Activated CD4-positive, alpha-beta T cell treated with anti-CD3 and anti-CD28 coated beads for 1 hour (primary cell): ENCODE measurements around the gene CCR8.
"Not testable (repeated sequence)": the region's sequence is repeated elsewhere in the genome, so short reads cannot be mapped to it uniquely, and the experiment has no call there.

Experiments
- DNase-seq: peaks from one replicate; pipeline ENCODE4 v3.0.0-alpha.2; 2020

Gene CCR8

DNA sequence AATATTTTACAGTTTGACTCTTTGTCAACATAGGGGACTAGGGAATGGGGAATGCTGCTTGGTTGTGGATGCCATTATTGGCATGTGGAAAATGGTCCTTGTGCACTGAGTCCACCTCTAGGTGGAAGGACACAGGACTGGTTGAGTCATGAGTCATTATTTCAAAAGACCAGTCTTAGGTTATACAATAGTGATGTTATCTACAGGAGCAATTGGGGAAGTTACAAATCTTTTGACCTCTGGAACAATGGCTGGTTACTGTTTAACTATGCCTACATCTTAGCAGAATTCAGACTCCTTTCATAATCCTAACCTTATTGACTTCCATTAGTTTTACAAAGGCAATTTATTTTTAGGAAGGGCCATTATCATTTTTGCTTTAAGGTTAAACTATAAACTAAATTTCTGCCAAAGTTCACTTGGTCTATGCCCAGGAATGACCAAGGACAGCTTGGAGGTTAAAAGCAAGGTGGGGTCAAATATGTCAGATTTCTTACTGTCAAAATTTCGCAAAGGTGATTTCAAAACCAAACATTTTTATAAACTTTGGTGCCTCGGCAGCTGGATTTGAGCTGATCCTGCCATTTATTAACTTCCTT is 11.8 kb upstream of the CCR8 start:
- no peak for DNase-seq

DNA sequence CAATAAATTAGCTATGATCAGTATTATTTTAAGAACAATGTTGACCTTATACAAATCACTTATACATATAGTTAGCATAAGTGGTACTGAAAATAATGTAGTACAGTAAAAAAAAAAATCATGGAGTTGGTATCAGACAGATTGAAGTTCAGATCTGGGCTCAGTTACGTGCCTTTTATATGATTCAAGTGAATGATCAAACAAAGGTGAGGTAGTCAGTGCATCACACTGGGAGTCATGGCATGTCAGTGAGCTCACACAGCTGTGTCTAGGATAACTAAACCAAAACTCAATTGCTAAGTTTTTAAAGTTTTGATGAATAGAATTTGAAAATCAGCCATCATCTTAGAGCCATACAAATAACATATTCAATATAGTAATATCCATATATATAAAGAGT is 11.2 kb upstream of the CCR8 start:
- no peak for DNase-seq

DNA sequence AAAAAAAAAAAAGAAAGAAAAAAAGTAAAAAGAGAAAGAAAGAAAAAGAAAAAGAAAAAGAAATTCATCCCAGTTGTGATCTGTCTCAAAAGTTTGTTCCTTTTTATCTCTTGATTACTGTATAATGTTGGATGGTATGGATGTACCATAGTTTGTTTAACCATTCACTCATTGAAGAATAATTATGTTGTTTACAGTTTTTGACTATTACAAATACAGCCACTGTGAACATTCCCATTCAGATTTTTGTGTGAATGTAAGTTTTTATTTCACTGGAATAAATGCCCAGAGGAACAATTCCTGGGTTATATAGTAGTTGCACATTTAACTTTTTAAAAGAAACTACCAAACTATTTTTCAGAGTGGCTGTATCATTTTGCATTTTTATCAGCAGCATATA is 10.3 kb upstream of the CCR8 start:
- DNase-seq = no peak

DNA sequence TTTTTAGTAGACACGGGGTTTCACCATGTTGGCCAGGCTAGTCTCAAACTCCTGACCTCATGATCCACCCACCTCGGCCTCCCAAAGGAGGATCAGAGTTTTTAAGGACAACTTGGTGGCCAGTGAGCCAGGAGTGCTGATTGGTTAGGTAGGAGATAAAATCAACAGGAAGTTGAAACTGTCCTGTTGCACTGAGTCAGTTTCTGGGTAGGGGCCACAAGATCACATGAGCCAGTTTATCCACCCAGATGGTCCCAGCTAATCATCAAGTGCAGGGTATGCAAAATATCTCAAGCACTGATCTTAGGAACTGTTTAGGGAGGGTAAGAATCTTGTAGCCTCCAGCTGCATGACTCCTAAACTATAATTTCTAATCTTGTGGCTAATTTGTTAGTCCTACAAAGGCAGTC is 7.9 kb upstream of the CCR8 start:
- DNase-seq = not testable (repeated sequence)

DNA sequence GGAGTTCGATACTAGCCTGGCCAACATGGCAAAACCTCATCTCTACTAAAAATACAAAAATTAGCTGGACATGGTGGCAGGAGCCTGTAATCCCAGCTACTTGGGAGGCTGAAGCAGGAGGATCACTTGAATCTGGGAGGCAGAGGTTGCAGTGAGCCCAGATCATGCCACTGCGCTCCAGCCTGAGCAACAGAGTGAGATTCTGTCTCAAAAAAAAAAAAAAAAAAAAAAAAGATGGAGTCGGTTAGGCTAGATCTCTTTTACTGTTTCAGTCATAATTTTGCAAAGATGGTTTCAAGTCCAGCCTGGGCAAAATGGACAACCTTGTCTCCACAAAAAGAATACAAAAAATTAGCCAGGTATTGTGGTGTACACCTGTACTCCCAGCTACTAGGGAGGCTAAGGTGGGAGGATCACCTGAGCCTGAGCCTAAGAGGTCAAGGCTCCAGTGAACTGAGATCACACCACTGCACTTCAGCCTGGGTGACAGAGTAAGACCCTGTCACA is 7.2 kb upstream of the CCR8 start:
- not testable (repeated sequence) for DNase-seq

DNA sequence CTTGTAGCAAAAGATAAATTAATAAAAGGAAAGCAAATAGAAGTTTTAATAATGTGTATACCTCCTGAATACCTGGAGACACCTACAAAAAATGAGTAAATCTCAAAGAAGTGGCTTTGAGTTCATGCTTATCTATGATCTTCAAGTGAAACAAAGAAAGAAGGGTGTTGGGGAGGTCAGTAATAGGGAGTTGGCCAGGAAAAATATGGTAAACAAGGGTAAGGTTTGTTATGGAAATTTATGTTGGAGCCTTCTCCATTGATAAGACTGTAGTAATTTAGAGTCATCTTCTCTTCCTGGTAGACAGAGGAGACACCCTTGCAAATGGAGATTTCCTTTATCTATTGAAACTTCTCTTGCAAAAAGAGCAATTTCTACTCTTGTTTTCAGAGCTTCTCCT is 6.6 kb upstream of the CCR8 start:
- no peak for DNase-seq

DNA sequence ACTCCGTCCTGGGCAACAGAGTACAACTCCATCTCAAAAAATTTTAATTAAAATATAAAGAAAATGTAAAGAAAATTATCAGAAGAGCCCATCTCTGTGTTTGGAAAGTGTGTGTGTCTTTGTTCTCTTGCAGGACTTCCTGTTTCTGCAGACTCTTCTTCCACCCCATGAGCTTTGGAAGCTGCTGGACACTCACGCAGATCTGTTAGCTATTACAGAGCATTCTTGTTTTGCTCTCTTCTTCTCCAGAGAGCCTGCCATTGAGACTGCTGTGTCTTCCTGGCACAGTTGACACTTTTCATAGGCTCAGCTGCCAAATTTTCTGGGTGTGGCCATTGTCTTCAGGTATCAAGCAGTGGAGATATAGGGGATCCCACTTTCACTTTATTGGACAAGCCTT is 6.0 kb upstream of the CCR8 start:
- no peak for DNase-seq

DNA sequence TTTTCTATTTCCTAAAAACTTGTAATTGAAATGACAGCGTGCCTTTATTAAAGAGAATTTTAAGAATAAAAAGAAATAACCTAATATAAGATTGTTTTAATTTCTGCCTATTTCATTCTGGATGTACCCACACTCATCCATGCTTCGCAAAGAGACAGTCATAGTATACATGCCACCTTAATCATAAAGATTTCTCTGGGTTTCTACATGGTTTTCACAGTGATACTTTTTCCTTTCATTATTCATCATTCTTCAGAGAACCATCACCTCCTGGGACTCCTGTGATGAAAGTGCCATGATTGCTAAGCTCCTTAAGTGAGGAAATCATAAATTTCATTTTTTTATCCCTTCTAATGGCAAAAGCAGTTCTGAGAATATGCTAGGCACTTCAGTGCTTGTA is 4.3 kb upstream of the CCR8 start:
- DNase-seq = no peak

DNA sequence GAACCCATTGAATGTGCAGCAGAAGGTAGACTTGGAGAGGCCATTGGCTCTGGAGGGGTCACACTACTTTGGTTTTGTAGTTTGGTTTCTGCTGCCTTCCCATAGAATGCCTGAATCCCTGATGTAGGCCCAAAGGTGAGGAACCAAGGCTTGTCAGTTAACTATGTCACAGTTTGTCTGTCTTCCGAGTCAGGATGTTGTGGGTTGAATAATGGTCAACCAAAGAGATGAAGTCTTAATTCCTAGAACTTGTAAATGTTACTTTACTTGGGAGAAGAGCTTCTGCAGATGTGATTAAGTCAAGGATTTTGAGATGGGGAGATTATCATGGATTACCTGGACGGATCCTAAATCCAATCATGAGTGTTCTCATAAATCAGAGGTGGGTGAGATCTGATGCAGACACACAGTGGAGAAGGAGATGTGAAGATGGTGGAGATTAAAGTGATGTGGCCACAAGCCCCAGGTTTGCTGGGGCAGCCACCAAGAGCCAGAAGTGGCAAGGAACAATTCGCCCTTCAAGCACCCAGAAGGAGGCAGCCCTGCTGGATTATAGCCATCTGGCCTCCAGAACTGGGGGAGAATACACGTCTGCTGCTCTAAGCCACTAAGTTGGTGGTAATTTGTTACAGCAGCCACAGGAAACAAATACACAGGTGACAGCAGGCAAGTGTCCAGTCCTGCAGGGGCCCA is 2.3 kb upstream of the CCR8 start:
- DNase-seq = no peak

DNA sequence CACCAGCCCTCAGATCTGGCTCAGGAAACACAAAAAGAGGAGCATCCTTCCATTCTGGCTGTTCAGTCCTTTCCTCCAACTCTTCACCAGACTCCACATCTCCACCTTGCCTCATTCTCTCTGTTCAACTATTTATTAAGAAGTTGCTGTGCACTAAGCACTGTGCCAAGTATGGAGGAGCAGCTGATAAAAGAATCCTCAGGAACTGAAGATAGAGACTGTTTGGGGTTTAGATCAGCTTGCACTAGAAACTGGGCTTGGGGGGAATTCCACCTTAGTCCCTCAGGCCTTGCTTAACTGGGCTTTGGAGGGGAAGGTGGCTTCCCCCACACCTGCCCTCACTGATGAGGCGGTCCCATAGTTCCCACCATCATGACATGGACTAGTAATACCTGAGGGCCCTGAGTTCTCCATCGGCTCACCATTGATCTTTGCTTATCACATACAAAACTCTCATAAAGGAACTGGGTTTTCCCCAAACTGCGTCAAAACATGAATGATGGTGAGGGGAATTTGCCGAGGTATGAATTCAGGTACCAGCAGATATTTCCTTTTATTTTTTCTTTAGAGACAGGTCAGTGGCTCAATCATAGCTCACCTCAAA is 1.7 kb upstream of the CCR8 start:
- no peak for DNase-seq

DNA sequence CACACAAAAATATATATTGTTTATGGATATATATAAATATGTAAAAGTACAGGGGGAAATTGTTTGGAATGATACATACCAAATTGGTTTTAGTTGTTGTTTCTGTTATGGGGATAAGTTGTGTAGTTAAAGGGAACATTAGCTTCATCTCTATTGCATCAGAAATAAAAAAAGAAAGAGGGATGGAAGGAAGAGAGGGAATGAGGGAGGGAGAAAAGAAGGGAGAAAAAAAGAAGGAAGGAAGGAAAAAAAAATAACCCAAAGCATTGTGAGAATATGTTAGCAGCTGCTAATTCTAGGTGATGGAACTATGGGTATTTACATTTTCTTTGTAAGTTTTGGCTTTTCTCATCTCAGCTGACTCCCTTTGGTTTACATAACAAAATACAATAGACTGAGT is 1.3 kb downstream of the CCR8 start:
- no peak for DNase-seq

DNA sequence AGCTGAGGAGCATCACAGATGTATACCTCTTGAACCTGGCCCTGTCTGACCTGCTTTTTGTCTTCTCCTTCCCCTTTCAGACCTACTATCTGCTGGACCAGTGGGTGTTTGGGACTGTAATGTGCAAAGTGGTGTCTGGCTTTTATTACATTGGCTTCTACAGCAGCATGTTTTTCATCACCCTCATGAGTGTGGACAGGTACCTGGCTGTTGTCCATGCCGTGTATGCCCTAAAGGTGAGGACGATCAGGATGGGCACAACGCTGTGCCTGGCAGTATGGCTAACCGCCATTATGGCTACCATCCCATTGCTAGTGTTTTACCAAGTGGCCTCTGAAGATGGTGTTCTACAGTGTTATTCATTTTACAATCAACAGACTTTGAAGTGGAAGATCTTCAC is 3.0 kb downstream of the CCR8 start:
- no peak for DNase-seq

DNA sequence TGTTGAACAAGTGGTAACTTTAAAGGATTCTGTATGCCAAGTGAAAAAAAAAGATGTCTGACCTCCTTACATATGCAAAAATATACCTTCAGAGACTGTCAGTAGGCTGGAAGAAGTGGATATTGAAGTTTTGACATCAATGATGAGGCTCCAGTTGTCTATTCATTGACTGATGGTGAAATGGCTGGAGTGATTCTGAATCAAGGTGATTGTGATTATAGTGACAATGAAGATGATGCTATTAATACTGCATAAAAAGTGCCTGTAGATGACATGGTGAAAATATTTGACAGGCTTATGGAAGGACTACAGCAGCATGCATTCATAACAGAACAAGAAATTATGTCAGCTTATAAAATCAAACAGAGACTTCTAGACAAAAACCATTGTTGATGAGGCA is 4.1 kb downstream of the CCR8 start:
- DNase-seq = no peak

DNA sequence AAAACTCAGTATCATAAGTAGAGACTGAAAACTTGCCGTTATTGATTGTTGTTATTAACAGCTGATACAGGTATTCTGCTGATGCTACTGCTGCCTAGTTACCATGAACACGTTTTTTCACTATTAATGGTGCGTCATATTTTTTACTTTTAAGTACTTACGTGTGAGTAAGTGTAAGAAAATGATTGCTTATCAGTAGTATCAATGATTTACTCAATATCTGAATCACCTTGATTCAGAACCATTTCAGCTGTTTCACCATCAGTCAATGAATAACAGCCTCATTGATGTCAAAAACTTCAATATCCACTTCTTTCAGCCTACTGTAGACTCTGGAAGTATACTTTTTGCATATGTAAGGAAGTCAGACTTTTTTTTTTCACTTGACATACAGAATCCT is 4.7 kb downstream of the CCR8 start:
- no peak for DNase-seq

DNA sequence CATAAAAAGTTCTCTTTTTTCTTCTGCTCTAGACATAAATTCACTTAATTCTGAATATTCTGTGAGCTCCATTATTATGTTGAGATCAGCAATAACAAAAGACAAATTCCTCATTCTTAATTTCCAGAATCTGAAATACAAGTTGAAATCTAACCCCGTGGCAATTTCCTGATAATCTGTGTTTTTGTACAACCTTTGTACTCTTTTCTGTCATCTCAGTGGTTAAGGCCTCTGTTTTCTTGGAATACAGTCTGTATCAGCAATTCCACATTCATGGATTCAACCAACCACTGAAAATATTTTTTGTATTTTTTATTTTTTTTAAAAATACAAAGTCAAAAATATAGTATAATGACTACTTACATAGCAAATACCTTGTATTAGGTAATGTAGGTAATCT is 8.7 kb downstream of the CCR8 start:
- DNase-seq = no peak

DNA sequence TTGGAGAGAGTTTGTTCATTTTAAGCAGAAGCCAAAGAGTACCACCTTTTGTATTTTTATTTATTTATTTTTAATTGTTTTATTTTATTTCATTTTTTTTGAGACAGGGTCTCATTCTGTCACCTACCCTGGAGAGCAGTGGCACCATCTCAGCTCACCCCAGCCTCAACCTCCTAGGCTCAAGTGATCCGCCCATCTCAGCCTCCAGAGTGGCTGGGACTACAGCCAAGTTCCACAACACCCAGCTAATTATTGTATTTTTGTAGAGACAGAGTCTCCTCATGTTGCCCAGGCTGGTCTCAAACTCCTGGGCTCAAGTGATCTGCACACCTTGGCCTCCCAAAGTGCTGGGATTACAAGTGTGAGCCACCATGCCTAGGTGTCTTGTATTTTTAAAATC is 9.6 kb downstream of the CCR8 start:
- DNase-seq = no peak

DNA sequence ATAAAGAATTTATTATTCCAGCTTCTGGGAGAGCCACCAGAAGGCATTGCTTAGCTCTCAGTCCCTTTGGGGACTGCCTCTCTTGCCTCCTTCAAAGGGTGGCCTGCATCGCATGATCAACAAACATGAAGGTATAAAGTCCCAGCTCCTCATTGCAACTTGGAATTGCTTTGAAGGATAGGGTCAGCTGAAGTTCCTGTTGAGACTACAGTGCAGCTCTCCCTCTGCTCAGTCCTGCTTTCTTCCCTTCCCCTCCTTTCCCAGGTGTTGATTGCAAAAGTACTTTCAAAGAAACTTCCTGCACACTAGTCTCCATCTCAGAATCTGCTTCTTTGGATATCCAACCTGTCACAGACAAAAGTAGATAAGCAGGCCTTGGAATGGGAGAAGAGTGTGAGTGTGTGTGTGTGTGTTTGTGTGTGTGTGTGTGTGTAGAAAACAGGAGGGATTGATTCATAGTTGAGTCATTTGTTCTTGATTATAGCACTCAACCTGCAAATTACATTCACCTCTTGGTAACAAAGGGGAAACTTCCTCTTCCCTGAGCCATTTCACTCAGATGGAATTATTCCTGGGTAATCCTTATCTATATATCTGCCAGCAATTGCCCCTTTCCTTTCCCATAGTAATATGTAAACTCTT is 13.7 kb downstream of the CCR8 start:
- DNase-seq = no peak

DNA sequence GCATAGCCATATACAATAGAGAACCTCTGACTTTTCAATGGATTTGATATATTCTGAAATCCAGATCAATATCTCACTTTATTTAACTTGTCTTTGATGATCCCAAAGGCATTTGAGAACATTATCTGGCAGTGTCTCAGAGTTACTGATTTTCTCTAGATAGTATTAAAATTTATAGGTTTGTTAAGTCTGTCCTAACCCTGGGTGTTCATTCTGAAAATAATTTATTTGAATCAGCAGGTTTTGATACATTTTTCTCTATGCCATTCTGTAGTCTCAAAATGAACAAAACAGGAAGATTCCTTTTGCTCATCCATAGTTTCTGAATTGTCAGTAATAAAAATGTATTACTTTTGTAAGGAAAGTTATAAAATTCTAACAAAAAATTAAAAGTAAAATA is 14.3 kb downstream of the CCR8 start:
- DNase-seq = no peak

DNA sequence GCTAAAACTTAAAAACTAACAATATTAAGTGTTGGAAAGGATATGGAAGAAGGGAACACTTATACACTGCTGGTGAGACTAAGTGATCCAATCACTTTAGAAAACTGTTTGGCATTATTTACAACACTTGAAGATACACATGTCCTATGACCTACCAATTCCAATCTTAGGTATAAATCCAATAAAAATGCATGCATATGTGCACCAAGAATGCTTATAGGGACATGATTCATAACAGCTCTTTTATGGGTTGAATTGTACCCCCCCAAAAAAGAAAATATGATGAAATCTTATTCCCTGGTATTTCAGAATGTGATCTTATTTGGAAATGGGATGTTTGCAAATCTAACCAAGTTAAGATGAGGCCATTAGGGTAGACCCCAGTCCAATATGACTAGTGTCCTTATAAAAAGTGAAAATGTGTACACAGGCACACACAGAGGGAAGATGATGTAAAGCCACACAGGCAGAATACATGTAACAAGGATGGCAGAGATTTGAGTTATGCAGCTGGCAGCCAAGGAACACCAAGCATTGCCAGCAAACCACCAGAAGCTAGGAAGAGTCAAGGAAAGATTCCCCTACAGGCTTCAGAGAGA is 15.3 kb downstream of the CCR8 start:
- DNase-seq = no peak

DNA sequence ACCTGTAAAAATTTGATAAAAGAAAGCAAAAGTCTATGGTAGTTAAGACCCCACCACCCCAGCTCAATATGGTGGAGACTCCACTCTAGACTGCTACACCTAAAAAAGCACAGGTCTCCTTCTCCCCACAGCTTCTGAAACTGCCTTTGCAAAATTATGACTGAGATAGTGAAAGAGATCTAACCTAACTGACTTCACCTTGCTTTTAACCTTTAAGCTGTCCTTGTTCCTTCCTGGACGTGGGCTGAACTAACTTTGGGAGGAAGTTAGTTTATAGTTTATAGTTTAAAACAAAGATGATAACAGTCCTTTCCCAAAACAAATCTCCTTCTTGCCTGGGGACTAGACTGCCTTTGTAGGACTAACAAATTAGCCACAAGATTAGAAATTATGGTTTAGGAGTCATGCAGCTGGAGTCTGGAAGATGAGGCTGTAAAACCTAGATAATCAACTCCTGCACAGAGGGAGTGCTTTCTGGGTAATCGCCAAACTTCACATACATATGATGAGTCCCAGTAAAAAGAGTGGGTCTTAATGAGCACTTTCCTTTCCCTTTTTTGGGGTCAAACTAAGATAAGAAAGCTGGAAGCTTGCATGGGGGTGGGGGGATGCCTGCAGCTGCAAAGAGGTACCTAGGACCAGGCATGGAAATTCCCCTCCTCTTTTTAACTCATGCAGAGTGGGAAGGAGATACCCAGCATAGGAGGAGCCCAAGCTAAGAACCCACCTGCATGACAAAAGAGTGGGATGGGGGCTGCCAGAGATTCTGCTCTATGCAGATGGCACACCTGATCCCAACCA is 17.5 kb downstream of the CCR8 start:
- no peak for DNase-seq

DNA sequence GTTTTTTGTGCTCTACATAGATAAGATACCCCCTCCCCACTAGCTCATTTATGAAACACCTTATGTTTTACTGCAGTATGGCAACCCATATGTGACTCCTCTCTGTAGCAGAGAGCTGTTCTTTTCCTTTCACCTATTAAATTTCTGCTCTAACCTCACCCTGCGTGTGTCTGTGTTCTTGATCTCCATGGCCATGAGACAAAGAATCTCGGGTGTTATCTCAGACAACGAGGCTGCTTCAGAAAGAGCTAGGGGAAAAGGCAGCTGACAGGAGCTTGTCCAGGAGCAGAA is 18.0 kb downstream of the CCR8 start:
- no peak for DNase-seq

DNA sequence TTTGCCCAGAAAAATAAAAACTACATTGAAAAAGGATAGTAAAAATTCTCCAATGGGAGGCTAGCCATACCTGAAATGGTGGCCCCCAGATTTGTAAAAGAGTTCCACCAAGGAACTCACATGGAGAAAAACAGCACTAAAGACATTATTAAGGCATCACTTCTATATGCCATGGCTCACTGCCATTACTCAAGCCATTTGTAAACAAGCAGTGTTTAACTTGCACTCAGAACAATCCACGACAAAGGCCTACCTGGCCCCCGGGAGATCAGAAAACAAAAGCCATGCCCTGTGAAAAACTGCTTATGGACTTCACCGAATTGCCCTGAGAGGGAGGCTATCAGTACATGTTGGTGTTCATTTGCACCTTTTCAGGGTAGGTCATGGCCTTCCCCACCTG is 19.6 kb downstream of the CCR8 start:
- DNase-seq = no peak

DNA sequence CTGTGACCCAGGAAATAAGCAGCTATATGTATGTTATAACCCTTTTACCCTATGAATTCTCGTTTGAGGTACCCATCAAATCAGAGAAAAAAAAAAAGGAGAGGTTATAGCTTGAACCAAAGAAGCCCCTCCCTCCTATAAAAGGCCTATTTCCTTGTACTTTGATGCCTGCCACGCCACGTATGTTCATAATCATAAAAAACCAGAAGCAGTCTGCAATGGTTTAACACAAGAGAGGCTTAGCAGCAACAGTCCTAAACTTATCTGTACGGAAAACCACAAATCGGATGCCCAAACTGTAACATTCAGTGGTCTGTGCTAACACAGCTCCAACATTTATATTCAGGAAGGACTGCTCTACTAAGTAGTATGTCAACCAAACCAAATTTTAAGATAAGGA is 21.2 kb downstream of the CCR8 start:
- DNase-seq = no peak
